ENCODE results near the gene DDX31.
A peak's percentile ranks its signal among the peaks of the same experiment; 100 is the strongest.

The DDX31 gene

DNA sequence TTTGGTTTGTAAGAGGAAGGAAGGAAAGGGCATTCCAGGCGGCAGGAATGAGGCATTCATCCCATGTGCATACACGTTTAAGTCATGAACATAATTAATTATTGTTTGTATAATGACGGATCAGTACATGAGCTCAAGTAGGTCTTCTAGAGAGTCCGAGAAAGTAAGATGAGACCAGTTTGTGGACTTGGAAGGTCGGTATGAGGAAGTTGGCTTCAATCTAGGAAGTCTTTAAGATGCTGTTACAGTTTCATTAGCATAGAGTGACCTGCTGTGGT lies 2.6 kb upstream of the DDX31 start:
- DNase-seq = no peak

DNA sequence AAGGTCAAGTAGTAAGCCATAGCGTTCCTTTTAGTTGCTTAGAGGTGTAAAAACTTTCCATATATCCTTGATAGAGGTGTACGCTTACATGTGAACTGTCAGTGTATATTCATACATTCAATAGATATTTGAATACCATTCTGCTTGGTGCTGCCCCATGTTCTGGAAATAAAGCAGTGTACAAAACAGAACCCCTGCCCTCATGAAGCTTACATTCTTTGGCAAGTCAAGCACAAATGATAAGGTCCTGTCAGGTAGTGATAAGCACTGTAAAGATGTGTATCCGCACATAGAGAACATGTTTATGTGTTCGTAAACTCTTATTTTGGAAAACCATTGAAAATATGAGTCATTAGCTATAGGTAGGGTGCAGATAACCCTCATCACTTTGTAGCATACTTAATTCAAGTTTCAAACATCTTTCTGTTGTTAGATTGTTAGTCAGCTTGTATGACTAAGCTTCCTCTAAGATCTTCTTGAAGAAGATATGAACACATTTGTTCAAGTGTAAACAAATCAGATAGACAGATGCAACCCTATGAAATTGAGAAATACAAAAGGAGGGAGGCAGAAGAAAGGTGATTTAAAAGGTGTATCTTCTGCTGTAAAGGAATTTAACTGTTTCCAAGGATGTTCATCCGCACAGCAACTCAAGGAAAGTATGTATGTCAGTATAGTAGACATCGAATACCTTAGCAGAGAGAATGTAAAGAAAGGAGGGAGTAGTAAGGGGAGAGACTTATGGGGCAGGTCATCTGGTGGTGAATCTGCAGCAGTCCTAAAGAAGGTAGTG lies 2.0 kb upstream of the DDX31 start:
- no peak for DNase-seq

DNA sequence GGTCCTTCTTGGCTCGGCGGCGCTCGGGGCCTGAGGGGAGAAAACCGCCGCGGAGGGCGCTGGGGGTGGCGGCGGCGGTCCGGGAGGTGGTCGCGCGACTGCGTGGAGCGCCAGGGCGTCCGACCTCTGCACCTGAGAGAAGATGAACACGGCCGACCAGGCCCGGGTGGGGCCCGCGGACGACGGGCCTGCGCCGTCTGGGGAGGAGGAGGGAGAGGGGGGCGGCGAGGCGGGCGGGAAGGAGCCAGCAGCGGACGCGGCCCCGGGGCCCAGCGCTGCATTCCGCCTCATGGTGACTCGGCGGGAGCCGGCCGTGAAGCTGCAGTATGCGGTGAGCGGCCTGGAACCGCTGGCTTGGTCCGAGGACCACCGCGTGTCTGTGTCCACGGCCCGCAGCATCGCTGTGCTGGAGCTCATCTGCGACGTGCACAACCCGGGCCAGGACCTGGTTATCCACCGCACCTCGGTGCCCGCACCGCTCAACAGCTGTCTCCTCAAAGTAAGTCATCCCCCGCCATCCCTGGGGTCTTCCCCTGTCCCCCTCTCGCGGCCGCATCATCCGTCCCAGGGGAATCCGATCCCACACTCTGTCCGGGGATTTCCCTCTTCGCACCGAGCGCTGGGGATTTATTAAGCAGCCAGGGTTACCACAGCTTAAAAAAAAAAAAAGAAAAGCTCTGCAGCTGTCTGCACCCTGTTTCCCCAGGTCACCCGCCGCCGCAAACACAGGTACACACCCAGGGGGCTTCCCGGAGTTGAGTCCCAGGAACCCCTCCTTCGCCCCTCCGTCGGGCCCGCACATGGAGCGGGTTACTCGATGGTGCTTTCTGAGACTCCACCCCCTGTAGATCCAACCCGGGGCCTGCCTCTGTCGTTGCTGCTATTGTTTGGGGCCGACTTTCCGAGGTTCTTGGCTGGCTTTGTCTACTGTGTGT lies 941 bp upstream of the DDX31 start, which contains the start of gene GTF3C4:
Gene GTF3C4, plus strand, starts transcription at position 8 of the 935 bp plus-strand sequence. Its CDS starts 135 bp downstream, at position 143.
- peak; percentile 69 for DNase-seq

DNA sequence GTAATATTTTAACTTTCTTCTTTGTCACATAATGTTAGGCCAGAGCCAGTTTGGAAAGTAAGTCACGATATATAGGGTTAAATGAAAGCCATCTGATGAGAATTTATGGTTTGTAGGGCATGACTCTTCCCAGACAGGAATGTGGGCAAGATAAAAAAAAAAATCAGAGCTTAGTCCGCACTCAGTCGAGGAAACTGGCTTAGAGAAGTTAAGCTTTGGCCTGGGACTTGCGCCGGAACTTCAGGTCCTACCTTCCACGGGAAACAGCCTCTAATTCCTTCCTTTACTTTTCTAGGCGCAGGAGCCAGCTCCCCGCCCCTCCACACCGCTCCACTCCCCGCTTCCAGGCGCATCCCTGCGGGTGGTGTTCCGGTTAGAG lies 475 bp downstream of the DDX31 start:
- DNase-seq = no peak

DNA sequence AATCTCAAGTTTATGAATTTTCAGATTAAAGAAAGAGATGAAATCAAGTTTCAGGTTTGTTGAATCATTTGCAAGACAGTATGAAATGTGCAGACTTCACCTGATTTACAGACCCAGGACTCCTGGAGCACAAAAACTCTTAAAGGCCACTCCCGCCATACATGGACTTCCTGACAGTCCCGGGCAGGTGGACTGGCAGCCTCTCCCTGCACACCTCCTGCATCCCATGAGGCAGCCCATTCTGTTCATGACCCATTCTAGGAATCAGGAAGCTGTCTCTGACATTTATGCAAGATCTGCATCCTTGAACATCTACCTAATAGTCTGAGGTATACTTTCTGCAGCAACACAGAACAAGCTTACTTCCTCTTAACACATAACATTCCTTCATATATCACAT lies 5.9 kb downstream of the DDX31 start:
- DNase-seq = no peak

DNA sequence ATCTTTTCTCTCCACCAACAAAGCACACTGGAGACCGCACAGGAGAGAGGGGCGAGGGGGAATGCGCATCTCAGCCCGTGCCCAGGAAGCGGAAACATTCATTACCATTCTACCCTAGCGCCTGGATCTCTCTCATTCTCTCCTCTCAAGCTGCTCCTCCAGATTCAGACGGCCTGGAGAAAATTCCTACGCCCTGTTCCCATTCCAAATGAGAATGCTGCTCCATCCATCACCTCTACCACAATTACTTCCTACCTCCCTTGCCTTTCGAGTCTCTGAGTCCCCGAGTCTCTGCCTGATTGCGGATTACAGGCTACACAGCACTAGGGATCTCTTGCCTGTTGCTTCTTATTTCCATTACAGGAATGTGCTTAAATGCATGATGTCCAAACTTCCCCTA lies 6.7 kb downstream of the DDX31 start:
- no peak for DNase-seq

DNA sequence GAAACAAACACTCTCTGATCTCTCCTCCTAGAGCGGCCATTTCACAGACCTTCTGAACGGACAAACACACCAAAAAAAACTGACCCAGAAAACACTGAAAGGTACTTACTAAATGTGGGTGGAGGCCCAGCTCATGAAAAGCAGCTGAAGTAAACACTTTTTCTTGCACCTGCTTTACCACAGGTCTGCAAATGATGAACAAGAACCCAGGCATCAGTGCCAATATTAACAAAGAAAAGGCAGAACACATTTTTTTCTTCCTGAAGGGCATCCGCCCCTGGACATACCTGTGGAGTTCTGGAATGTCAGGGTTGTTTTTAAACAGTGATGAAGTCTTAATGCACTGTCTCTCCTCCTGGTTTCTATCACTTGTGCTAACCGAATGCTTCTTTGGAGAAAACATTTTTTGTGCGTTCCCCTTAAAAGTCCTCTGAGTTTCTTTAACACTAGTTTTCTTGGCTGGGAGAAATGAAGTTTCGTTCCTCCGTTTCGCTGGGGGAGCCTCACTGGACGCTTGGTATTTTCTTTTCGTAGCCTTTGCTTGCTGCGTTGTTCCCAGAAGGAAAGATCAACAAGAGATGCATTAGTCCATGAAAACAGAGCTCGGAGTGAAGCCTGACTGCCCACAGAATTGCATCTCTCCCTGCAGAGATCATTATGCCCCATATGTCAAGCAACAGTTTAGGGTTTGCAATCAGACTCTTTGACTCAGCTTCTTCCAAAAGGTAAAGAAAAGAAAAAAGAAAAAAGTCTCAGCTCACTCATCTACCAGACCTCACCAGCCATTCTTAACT lies 7.4 kb downstream of the DDX31 start:
- no peak for DNase-seq

DNA sequence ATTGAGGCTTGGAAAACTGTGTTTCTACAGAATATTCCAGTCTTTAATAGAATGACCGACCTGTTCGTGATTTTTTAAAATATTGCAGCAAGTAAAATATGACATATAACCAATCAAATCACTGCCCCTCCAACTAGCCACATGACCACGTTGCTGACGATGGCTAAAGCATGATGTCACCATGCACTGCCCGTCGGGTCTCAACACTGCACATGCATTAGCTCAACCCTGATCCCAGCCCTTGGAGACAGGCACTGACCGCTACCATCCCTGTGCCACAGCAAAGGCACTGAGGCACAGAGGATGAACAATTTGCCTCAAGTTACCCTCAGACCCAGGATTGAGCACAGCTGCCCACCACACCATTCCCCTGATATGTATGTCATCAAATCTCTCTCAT lies 13.5 kb downstream of the DDX31 start:
- no peak for DNase-seq

DNA sequence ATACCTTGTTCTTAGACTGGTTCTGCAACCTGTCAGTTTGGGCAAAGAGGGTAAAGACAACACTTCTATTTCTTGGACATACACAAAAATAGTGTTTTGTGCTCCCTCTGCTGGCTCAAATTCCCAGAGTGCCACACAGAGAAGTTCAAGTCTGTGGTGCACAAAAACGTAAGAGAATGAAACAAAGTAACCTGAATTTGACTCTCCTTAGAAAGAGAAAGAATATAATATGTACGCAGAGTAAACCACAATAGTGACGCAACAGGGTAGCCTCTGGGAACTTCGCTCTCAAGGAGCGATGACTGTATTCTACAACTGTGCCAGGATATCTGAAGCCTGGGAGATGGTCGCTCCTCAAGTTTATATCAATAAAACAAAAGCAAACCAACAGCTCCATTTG lies 18.5 kb downstream of the DDX31 start:
- DNase-seq = no peak

DNA sequence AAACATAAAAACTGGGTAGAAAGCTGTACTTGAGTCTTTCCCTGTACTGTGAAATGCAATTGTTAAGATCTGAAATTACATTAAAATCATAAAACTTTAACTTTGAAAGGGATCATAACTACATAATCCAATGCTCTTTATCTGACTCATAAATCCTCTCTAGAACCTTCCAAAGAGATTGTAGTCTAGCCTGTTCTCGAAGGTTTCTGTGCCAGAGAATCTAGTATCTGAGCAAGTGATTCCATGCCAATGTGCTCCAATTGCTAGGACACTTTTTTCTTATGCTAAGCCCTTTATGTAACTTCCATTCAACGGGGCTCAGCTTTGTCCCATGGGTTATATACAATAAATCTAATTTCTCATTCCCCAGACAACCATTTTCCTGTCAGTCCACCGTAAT lies 21.1 kb downstream of the DDX31 start:
- DNase-seq = no peak

DNA sequence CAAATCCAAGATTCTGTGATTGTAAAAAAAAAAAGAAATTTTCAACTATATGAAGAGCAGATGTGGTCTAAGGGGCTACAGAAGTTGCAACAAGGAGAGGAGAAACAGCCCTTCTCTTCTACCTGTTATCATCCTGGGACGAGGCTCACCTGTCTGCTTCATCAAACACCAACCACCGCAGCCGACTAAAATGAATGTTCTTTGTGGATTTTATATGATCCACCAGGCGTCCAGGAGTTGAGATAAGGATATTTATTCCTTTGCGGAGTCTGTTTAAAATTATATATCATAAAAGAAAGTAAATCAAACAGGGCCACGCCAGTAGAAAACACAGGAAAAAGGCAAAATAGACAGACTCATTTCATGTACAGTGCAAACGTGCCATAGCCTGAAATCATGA lies 21.5 kb downstream of the DDX31 start:
- no peak for DNase-seq

DNA sequence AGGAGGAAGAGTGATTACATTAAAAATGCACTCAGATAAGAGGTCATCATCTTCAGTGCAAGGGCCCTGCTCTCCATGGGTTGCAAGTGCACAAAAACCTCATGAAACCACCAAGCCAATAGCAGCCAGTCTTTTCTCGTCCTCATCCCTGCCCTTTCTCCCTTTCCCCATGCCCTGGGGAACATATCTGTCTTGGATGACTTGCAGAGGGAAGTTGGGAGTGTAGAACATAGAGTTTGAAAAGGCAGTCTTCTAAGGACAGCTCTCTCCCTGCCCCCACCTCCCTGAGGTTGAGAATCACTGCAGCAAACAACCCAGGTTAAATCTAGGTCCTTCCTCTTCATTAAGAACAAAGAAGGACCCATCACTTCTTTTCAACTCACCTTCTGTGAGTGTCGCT lies 22.0 kb downstream of the DDX31 start:
- DNase-seq = no peak

DNA sequence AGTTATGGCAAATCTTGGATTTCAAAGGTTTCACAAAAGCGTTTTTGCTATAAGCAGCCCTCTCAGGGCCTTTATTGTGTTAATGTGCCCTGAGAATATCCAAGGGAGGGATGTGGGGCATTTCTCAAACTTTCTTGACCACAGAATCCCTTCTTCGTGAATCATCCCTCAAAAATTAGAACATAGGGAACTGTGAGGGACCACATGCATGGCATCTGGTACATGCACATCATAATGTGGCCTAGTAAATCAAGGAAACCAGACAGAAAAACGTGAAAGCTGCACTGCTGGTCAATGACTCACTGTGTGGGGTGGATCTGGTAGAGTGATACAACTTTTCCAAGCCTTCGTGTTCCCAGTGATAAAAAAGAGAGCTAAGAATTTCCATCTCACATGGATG lies 22.4 kb downstream of the DDX31 start:
- no peak for DNase-seq

DNA sequence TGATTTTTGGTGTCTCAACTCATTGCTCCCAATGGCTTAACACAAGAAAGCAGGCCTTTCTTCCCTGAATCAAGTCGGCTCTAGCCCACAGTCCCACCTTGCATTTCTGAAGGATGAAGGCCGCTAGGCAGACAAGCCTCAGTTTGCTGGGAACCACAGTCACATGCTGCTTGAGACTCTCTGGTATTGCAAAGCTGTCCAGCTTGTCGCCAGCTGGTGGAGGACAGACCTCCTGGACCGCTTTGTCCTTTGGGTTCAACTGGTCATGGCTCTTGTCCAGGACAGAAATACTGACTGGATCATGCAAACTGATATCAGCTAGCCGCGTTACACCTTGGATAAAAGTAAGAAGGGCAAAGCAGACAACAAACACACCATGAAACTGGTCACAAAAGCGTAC lies 23.1 kb downstream of the DDX31 start:
- no peak for DNase-seq

DNA sequence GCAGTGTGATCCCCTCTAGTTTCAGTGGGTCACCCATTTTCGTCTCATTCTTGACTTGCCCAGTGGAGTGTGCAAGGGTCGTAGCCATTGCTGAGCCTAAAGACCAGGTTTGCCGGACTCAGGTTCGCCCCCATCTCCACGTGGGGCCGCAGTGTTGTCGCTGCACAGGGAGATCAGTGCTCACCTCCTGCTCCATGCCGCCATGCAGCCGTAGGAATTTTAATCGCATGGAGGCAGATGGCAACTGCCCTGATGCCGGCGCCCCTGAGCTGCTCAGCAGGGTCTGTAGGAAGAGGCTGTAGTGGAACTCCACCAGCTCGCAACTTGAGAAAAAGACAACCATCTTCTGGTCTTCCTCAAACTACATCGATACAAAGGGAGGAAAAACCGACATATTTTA lies 24.1 kb downstream of the DDX31 start:
- no peak for DNase-seq

DNA sequence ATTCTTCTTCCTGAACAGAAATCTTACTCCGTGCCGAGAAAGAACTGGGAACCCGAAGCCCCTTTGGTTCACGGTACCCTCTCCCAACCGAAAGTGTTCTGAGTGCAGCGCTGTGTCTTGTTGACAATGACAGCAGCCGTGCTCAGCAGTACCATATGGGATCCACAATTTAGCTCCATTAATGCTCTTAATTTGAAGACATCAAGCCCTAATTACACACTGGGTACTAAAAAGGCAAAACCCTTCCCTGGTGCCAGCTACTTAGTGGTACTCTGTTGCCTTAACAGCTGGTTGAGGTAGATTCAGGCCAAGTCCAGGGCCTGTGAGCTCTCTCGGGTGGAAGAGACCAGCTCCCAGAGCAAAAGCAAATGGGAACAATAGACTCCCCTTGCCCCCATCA lies 24.5 kb downstream of the DDX31 start:
- DNase-seq = no peak

DNA sequence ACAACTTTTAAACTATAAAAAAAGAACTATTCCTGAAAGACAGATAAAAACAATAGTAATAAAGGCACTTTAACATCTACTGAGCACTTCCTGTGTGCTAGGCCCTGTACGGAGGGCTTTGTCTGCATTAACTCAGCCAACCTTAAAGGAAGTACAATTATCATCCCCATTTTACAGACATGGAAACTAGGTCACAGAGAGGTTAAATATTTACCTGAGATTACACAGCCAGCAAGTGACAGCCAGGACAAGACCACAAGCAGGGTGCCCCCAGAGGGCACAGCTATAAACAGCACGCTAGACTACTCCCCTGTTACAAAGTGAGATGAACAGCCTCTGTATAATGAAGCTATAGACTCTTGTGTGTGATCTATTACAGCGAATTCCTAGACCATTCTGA lies 25.5 kb downstream of the DDX31 start:
- DNase-seq = no peak

DNA sequence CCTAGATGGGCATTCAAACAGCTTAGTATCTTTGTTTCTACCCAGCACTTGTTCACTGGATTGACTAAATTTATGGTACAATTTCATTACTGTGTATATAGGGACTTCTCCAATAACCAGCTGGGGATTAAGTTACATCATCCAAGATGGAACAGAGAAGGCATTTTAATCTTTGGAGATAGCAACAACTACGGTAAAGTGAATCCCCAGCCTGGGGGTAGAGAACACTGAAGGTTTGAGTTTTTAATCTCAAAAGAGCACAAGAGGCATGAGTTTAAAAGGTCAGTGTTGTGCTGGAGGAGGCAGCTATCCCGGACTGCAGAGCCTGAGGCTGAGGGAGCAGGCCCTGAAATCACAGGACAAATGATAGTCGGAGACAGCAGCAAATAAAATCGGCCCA lies 28.6 kb downstream of the DDX31 start:
- no peak for DNase-seq

DNA sequence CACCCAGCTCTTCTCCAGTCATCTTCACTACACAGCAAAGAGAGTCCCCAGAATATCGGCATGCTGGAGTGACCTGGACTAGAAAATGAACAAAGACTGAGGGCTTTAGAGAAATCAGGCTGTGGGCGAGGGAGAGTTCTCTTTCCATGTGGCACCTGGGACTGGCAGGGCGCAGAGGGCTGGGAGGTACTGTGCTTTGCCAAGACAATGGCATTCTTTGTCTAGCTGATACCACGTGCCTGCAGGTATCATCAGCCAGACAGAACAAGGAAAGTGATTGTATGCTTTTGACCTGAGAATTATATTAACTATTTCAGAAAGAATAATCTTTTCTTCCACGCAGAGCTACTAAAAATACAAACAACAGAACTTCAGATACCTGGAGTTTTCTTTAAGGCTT lies 30.5 kb downstream of the DDX31 start:
- no peak for DNase-seq

DNA sequence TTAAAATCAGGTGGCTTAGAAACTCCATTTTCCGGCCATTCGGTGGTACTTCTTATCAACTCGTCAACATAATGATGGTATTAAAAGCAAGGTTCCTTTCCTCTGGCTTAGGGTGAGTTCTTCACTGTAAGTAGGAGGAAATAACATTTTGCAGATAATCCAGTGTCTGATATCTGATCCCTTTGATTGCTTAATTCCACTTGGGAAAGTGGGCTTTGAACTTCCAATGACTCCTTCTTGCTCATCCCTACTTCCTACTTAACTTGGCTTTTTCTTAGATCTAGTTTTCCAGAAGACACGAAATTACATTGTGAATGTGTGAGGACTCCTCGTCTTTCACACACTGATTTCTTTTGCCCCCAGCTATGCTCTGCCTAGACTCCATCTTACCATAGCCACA lies 31.5 kb downstream of the DDX31 start:
- no peak for DNase-seq

DNA sequence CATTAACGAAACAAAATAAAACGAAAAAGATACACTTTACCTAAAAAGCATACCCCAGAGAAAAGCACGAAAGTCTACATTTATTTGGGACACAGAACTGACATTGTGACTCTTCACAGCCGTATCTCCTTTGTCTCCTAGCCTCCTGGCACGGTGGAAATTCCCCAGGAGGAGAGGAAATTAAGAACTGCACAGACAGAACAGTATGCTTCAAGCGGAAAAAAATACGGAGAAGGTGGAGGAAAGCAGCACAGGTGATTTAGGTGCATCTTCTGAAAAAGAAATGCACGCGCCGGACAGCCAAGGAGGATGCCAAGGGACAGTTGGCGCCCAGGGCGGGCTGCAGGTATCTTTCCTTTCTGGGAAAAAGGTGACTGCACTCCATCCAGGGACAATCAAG lies 32.0 kb downstream of the DDX31 start:
- no peak for DNase-seq

DNA sequence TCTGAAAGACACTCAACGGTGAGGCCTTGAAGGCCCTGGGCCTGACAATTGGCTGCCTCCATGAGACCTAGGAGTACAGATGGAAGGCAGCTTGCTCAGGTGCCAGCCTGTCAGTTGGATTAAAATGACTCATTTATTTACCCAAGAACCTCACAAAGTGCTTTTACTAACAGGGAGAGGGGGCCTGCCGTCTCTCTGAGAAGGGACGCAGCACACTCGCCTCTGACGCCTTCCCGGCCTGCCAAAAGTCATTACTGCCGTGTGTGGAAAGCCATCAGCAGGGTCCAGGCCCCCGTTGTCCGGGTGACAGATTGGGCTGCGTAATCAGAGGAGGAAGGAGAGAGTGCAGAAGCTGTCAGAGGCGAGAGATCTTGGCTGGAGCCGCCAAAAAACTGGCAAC lies 32.4 kb downstream of the DDX31 start:
- DNase-seq = no peak

DNA sequence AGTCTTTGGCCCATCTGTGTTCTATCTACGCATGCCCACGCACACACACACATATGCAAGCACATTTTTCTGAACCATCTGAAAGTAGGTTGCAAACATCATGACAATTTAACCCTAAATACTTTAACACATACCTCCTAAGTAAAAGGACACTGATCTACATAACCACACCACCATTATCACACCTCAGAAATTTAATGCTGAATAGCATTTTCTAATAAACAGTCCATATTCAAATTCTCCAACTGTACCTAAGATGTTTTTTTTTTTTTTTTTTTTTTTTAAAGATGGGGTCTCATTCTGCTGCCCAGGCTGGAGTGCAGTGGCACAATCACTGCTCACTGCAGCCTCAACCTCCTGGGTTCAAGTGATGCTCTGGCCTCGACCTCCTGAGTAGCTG lies 35.5 kb downstream of the DDX31 start:
- no peak for DNase-seq
